ENCODE measurements around the gene VAV2. TPM values are rescaled to one million over a fixed set of nuclear protein-coding genes. Genes with fewer than 3 reads are reported as not detected.

VAV2 gene
- total and polyA plus RNA-seq, 2 of the 4 experiments (the other 2 are of a cell fraction) = 10.8 to 13.4 TPM

GRCh38 chr9:133882849-133883755 is 109.0 kb downstream of the VAV2 start (continued):
- no peak for TF ChIP-seq USF2 (IDR thresholded peaks at IDR 0.05; ENCODE audit: low read depth, low read length)
- TF ChIP-seq RAD21 (IDR thresholded peaks at IDR 0.05; ENCODE audit: low read length) = no peak
- TF ChIP-seq CEBPB (IDR thresholded peaks at IDR 0.05; ENCODE audit: low read depth, low read length) = no peak
- TF ChIP-seq FOS (IDR thresholded peaks at IDR 0.05; ENCODE audit: low read depth, low read length) = no peak
